ENCODE results near the gene CCDC195. TPM values are rescaled to one million over a fixed set of nuclear protein-coding genes. Genes with fewer than 3 reads are reported as not detected.

Gene CCDC195
- total and polyA plus RNA-seq, 2 experiments from 2014 or later: not detected

- H3K27me3 ChIP-seq (ENCODE audit: insufficient read depth): no peaks in the 10 kb centered on the region
- Mint-ChIP-seq H3K36me3 (ENCODE audit: low read depth) (0 out of 3 replicates have a peak, but pooled peaks cover 2% of the 10 kb centered on the region), H3K27me3 (ENCODE audit: insufficient read depth, low read depth, poor library complexity) (no peaks in the 10 kb centered on the region), H3K9me3 (peaks cover 10% of the 10 kb centered on the region; the same call in 1 of the 3 replicates), H3K4me1 (no peaks in the 10 kb centered on the region), H3K27ac (no peak overlapping the region), H3K4me3 (no peak overlapping the region)
- no peaks in the 10 kb centered on the region for H3K79me2 ChIP-seq (replicated peaks; ENCODE audit: insufficient read depth)
- no peaks in the 10 kb centered on the region for H4K20me1 ChIP-seq (replicated peaks; ENCODE audit: insufficient read depth)
- no peaks in the 10 kb centered on the region for H3F3A ChIP-seq (replicated peaks; ENCODE audit: low read depth)
- no peaks in the 10 kb centered on the region for H3K4me1 ChIP-seq (ENCODE audit: insufficient read depth)
- H3K4me3 ChIP-seq: no peak overlapping the region
- DNase-seq (ENCODE audit: low spot score) (no peak), ATAC-seq (no peak)
- H2AFZ ChIP-seq: no peak overlapping the region
- no peak overlapping the region for H3K27ac ChIP-seq (ENCODE audit: low read depth)
- H3K4me2 ChIP-seq: no peak overlapping the region
- no peak for TF ChIP-seq ZNF331 (CRISPR knock-in tag; IDR thresholded peaks at IDR 0.05; ENCODE audit: low read depth)
- no peak for TF ChIP-seq CREB1 (CRISPR knock-in tag; IDR thresholded peaks at IDR 0.05; ENCODE audit: low read depth)
- no peaks in the 10 kb centered on the region for H3K36me3 ChIP-seq (ENCODE audit: insufficient read depth)
- H3K9me2 ChIP-seq (ENCODE audit: insufficient read depth): no peaks in the 10 kb centered on the region
Observed at GRCh38 chr2:224716921-224717320, 756 bp upstream of the CCDC195 start.

DNA sequence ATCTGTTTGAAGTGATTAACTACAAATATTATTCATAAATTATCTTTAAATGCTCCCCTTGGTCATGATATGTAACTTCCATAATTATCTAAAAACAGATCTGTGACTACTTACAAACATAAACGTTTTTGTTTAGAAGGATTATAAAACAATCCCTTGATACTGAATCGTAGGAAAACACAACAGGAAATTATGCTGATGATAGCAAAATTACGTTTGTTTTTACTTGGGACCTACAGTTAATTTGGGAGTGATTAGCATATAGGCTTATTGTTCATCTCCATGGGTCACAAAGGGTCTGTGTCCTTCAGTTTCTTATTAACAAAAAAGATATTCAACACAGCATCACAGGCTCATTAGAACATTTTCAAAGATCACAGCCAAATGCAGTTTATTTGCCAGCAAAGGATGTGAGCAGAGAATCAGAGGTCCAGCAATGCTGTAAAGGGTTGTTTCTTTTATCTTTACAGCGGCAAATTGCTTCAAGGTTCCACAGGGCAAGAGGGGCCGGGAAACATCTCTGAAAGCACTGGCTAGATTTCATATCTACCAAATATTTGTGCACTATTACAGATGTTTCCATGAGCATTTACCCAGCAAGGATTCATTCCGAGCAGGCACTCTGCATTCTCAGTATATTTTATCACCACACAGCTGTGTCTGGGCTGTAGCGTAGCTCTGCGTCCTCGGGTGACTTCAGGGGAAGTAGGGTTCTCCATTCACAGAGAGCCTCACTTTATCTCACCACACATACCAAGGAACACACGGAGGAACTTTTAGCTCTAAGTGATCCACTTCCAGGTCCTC is 4.1 kb downstream of the CCDC195 start:
- Histone ChIP-seq H3K27me3 (ENCODE audit: insufficient read depth) (no peaks in the 10 kb centered on the region), H3K4me3 (no peak overlapping the region), H2AFZ (no peak overlapping the region), H3K36me3 (ENCODE audit: insufficient read depth) (no peaks in the 10 kb centered on the region), H3K9me2 (ENCODE audit: insufficient read depth) (no peaks in the 10 kb centered on the region), H3F3A (replicated peaks; ENCODE audit: low read depth) (no peaks in the 10 kb centered on the region), H4K20me1 (replicated peaks; ENCODE audit: insufficient read depth) (no peaks in the 10 kb centered on the region), H3K4me2 (no peak overlapping the region), H3K27ac (ENCODE audit: low read depth) (no peak overlapping the region), H3K79me2 (replicated peaks; ENCODE audit: insufficient read depth) (no peaks in the 10 kb centered on the region), H3K4me1 (ENCODE audit: insufficient read depth) (no peaks in the 10 kb centered on the region)
- DNase-seq (ENCODE audit: low spot score): no peak
- no peaks in the 10 kb centered on the region for H3K27me3 Mint-ChIP-seq (ENCODE audit: insufficient read depth, low read depth, poor library complexity)
- H3K27ac Mint-ChIP-seq: no peak overlapping the region
- 0 out of 3 replicates have a peak, but pooled peaks cover 4% of the 10 kb centered on the region for H3K9me3 Mint-ChIP-seq
- H3K4me3 Mint-ChIP-seq: no peak overlapping the region
- no peaks in the 10 kb centered on the region for H3K36me3 Mint-ChIP-seq (ENCODE audit: low read depth)
- no peaks in the 10 kb centered on the region for H3K4me1 Mint-ChIP-seq
- no peak for ATAC-seq
- TF ChIP-seq, protein P1, sequence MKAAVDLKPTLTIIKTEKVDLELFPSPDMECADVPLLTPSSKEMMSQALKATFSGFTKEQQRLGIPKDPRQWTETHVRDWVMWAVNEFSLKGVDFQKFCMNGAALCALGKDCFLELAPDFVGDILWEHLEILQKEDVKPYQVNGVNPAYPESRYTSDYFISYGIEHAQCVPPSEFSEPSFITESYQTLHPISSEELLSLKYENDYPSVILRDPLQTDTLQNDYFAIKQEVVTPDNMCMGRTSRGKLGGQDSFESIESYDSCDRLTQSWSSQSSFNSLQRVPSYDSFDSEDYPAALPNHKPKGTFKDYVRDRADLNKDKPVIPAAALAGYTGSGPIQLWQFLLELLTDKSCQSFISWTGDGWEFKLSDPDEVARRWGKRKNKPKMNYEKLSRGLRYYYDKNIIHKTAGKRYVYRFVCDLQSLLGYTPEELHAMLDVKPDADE (IDR thresholded peaks at IDR 0.05): no peak
- TF ChIP-seq STAT1 (IDR thresholded peaks at IDR 0.05; ENCODE audit: unreplicated experiment): no peak
- no peak for TF ChIP-seq ZNF114 (CRISPR knock-in tag; IDR thresholded peaks at IDR 0.05)
- TF ChIP-seq, protein P2, sequence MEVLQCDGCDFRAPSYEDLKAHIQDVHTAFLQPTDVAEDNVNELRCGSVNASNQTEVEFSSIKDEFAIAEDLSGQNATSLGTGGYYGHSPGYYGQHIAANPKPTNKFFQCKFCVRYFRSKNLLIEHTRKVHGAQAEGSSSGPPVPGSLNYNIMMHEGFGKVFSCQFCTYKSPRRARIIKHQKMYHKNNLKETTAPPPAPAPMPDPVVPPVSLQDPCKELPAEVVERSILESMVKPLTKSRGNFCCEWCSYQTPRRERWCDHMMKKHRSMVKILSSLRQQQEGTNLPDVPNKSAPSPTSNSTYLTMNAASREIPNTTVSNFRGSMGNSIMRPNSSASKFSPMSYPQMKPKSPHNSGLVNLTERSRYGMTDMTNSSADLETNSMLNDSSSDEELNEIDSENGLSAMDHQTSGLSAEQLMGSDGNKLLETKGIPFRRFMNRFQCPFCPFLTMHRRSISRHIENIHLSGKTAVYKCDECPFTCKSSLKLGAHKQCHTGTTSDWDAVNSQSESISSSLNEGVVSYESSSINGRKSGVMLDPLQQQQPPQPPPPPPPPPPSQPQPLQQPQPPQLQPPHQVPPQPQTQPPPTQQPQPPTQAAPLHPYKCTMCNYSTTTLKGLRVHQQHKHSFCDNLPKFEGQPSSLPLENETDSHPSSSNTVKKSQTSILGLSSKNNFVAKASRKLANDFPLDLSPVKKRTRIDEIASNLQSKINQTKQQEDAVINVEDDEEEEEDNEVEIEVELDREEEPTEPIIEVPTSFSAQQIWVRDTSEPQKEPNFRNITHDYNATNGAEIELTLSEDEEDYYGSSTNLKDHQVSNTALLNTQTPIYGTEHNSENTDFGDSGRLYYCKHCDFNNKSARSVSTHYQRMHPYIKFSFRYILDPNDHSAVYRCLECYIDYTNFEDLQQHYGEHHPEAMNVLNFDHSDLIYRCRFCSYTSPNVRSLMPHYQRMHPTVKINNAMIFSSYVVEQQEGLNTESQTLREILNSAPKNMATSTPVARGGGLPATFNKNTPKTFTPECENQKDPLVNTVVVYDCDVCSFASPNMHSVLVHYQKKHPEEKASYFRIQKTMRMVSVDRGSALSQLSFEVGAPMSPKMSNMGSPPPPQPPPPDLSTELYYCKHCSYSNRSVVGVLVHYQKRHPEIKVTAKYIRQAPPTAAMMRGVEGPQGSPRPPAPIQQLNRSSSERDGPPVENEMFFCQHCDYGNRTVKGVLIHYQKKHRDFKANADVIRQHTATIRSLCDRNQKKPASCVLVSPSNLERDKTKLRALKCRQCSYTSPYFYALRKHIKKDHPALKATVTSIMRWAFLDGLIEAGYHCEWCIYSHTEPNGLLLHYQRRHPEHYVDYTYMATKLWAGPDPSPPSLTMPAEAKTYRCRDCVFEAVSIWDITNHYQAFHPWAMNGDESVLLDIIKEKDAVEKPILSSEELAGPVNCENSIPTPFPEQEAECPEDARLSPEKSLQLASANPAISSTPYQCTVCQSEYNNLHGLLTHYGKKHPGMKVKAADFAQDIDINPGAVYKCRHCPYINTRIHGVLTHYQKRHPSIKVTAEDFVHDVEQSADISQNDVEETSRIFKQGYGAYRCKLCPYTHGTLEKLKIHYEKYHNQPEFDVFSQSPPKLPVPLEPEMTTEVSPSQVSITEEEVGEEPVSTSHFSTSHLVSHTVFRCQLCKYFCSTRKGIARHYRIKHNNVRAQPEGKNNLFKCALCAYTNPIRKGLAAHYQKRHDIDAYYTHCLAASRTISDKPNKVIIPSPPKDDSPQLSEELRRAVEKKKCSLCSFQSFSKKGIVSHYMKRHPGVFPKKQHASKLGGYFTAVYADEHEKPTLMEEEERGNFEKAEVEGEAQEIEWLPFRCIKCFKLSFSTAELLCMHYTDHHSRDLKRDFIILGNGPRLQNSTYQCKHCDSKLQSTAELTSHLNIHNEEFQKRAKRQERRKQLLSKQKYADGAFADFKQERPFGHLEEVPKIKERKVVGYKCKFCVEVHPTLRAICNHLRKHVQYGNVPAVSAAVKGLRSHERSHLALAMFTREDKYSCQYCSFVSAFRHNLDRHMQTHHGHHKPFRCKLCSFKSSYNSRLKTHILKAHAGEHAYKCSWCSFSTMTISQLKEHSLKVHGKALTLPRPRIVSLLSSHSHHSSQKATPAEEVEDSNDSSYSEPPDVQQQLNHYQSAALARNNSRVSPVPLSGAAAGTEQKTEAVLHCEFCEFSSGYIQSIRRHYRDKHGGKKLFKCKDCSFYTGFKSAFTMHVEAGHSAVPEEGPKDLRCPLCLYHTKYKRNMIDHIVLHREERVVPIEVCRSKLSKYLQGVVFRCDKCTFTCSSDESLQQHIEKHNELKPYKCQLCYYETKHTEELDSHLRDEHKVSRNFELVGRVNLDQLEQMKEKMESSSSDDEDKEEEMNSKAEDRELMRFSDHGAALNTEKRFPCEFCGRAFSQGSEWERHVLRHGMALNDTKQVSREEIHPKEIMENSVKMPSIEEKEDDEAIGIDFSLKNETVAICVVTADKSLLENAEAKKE (CRISPR knock-in tag; IDR thresholded peaks at IDR 0.05): no peak
- no peak for TF ChIP-seq ZNF331 (CRISPR knock-in tag; IDR thresholded peaks at IDR 0.05; ENCODE audit: low read depth)
- TF ChIP-seq CTCF (conservative IDR thresholded peaks at IDR 0.05; ENCODE audit: low read depth in 2 of 2): no peak
- TF ChIP-seq EZH2phosphoT487 (IDR thresholded peaks at IDR 0.05; ENCODE audit: unreplicated experiment): no peak
- TF ChIP-seq EZH2 (IDR thresholded peaks at IDR 0.05; ENCODE audit: low read depth, unreplicated experiment): no peak
